ENCODE results near the gene NOTCH4. TPM values are rescaled to one million over a fixed set of nuclear protein-coding genes. Genes with fewer than 3 reads are reported as not detected.

Gene NOTCH4
- total and polyA plus RNA-seq, 9 of the 15 experiments (the other 6 are each of a cell fraction or from before 2014, with no cell fraction given): 0.24 to 4.3 (median 1.7) TPM

DNA sequence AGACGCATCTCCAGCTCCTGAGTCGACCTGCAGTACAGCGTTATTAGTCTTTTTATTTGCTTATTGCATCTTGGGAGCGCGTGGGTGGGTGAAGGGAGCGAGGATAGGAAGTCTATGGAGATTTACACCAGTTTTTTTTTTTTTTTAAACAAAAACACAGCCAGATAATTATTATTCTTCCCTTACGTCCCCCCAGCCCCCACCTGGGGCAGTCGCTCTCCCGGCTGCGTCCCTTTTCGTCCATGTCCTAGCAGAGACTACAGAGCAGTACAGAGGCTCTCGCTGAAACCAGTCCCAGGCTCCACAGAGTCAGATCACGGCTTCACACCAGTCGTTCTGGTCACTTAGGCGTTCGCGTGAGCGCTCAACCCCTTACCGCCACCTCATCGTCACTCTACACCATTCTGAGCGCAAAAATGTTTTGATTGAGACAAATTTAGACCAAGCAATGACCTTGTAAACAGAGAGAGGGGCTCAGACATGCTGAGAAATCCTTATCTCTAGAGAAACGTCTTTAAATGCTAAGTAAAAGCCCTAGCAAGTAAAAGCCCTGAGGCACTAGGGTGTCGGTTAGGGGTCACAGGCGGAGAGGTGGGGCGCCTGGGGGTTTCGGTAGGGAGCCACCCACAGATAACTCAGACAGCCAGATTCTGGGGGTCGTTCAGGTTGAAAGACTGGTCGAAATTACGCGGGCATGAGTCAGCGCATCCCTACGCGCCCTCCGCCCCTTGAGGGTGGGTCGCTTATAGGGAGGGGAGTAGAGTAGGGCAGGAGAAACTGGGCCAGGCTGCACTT lies 70.9 kb downstream of the NOTCH4 start (continued):
- TF ChIP-seq, protein P1, sequence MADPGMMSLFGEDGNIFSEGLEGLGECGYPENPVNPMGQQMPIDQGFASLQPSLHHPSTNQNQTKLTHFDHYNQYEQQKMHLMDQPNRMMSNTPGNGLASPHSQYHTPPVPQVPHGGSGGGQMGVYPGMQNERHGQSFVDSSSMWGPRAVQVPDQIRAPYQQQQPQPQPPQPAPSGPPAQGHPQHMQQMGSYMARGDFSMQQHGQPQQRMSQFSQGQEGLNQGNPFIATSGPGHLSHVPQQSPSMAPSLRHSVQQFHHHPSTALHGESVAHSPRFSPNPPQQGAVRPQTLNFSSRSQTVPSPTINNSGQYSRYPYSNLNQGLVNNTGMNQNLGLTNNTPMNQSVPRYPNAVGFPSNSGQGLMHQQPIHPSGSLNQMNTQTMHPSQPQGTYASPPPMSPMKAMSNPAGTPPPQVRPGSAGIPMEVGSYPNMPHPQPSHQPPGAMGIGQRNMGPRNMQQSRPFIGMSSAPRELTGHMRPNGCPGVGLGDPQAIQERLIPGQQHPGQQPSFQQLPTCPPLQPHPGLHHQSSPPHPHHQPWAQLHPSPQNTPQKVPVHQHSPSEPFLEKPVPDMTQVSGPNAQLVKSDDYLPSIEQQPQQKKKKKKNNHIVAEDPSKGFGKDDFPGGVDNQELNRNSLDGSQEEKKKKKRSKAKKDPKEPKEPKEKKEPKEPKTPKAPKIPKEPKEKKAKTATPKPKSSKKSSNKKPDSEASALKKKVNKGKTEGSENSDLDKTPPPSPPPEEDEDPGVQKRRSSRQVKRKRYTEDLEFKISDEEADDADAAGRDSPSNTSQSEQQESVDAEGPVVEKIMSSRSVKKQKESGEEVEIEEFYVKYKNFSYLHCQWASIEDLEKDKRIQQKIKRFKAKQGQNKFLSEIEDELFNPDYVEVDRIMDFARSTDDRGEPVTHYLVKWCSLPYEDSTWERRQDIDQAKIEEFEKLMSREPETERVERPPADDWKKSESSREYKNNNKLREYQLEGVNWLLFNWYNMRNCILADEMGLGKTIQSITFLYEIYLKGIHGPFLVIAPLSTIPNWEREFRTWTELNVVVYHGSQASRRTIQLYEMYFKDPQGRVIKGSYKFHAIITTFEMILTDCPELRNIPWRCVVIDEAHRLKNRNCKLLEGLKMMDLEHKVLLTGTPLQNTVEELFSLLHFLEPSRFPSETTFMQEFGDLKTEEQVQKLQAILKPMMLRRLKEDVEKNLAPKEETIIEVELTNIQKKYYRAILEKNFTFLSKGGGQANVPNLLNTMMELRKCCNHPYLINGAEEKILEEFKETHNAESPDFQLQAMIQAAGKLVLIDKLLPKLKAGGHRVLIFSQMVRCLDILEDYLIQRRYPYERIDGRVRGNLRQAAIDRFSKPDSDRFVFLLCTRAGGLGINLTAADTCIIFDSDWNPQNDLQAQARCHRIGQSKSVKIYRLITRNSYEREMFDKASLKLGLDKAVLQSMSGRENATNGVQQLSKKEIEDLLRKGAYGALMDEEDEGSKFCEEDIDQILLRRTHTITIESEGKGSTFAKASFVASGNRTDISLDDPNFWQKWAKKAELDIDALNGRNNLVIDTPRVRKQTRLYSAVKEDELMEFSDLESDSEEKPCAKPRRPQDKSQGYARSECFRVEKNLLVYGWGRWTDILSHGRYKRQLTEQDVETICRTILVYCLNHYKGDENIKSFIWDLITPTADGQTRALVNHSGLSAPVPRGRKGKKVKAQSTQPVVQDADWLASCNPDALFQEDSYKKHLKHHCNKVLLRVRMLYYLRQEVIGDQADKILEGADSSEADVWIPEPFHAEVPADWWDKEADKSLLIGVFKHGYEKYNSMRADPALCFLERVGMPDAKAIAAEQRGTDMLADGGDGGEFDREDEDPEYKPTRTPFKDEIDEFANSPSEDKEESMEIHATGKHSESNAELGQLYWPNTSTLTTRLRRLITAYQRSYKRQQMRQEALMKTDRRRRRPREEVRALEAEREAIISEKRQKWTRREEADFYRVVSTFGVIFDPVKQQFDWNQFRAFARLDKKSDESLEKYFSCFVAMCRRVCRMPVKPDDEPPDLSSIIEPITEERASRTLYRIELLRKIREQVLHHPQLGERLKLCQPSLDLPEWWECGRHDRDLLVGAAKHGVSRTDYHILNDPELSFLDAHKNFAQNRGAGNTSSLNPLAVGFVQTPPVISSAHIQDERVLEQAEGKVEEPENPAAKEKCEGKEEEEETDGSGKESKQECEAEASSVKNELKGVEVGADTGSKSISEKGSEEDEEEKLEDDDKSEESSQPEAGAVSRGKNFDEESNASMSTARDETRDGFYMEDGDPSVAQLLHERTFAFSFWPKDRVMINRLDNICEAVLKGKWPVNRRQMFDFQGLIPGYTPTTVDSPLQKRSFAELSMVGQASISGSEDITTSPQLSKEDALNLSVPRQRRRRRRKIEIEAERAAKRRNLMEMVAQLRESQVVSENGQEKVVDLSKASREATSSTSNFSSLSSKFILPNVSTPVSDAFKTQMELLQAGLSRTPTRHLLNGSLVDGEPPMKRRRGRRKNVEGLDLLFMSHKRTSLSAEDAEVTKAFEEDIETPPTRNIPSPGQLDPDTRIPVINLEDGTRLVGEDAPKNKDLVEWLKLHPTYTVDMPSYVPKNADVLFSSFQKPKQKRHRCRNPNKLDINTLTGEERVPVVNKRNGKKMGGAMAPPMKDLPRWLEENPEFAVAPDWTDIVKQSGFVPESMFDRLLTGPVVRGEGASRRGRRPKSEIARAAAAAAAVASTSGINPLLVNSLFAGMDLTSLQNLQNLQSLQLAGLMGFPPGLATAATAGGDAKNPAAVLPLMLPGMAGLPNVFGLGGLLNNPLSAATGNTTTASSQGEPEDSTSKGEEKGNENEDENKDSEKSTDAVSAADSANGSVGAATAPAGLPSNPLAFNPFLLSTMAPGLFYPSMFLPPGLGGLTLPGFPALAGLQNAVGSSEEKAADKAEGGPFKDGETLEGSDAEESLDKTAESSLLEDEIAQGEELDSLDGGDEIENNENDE (IDR thresholded peaks at IDR 0.05; ENCODE audit: low read depth, low read length): no peak
- no peak; the same call in 1 of the 2 replicates for TF ChIP-seq KLF6 (CRISPR knock-in tag; IDR thresholded peaks at IDR 0.05; ENCODE audit: borderline replicate concordance)
- TF ChIP-seq, protein P2, sequence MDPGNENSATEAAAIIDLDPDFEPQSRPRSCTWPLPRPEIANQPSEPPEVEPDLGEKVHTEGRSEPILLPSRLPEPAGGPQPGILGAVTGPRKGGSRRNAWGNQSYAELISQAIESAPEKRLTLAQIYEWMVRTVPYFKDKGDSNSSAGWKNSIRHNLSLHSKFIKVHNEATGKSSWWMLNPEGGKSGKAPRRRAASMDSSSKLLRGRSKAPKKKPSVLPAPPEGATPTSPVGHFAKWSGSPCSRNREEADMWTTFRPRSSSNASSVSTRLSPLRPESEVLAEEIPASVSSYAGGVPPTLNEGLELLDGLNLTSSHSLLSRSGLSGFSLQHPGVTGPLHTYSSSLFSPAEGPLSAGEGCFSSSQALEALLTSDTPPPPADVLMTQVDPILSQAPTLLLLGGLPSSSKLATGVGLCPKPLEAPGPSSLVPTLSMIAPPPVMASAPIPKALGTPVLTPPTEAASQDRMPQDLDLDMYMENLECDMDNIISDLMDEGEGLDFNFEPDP (CRISPR knock-in tag; IDR thresholded peaks at IDR 0.05): no peak
- no peak for TF ChIP-seq TOE1 (IDR thresholded peaks at IDR 0.05; ENCODE audit: borderline replicate concordance)
- no peak for TF ChIP-seq TOE1 (CRISPR knock-in tag; IDR thresholded peaks at IDR 0.05; ENCODE audit: borderline replicate concordance, low read depth)
- TF ChIP-seq, protein P3, sequence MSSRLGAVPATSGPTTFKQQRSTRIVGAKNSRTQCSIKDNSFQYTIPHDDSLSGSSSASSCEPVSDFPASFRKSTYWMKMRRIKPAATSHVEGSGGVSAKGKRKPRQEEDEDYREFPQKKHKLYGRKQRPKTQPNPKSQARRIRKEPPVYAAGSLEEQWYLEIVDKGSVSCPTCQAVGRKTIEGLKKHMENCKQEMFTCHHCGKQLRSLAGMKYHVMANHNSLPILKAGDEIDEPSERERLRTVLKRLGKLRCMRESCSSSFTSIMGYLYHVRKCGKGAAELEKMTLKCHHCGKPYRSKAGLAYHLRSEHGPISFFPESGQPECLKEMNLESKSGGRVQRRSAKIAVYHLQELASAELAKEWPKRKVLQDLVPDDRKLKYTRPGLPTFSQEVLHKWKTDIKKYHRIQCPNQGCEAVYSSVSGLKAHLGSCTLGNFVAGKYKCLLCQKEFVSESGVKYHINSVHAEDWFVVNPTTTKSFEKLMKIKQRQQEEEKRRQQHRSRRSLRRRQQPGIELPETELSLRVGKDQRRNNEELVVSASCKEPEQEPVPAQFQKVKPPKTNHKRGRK (tag; IDR thresholded peaks at IDR 0.05): peak; percentile 34; the same call in 1 of the 2 replicates
- TF ChIP-seq PURB (CRISPR knock-in tag; IDR thresholded peaks at IDR 0.05; ENCODE audit: low read depth): no peak
- TF ChIP-seq MECOM (CRISPR knock-in tag; IDR thresholded peaks at IDR 0.05): no peak
- TF ChIP-seq ZNF197 (CRISPR knock-in tag; IDR thresholded peaks at IDR 0.05; ENCODE audit: low read depth): no peak
- 0 out of 2 replicates have a peak, but pooled peaks have one; percentile 6 for TF ChIP-seq MYC (IDR thresholded peaks at IDR 0.05; ENCODE audit: low read depth, low read length)
- no peak for TF ChIP-seq MYC (CRISPR knock-in tag; IDR thresholded peaks at IDR 0.05; ENCODE audit: borderline replicate concordance, low read depth)
- no peak for TF ChIP-seq HDAC2 (IDR thresholded peaks at IDR 0.05)
- TF ChIP-seq ZBTB8A (IDR thresholded peaks at IDR 0.05; ENCODE audit: partially characterized antibody): no peak

Measured in K562 (cell line).